Measurements from ENCODE around the gene C1orf21. TPM values are rescaled to one million over a fixed set of nuclear protein-coding genes. Genes with fewer than 3 reads are reported as not detected.

The C1orf21 gene
- total and polyA plus RNA-seq, 2 of the 4 experiments (the other 2 are of a cell fraction) = 6.4 to 9.9 TPM

DNA sequence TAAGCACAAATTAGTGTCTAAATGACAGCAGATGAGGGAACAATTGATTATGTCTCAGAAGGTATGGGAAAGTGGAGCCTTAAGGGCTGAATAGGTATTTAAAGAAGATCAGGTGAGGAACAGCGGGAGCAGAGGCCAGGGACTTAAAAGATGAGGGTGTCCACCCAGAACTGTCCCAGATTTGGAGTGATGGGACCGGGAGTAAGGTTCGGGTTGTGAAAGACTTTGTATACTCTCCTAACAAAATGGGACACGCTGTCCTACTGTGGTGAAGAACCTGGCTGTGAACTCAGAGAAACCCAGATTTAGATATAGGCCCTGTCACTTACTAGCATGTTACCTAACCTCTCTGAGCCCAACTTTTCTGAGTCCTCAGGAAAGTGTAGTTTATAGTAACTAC is 140.6 kb downstream of the C1orf21 start:
- no CpG with 5 or more reads among the region's 4 CpGs for WGBS, 2 experiments (ENCODE audit: extremely low coverage in 2 of 2, insufficient read length in 1 of 2)
- no peaks in the 10 kb centered on the region for H3K9me1 ChIP-seq (ENCODE audit: insufficient read depth, low read length)
- dilution Hi-C loops (cut with HindIII; ENCODE audit: low sequenced_read_pairs, unreplicated experiment) = no loop called here
- H3K79me1 ChIP-seq (ENCODE audit: low read depth in 1 of 2, low read length in 2 of 2) = no peaks in the 10 kb centered on the region
- no peaks in the 10 kb centered on the region for H4K20me1 ChIP-seq (ENCODE audit: insufficient read depth, low read length)
- no peak overlapping the region for H4K5ac ChIP-seq (ENCODE audit: low read depth, low read length)
- no peak overlapping the region for H2AK9ac ChIP-seq (replicated peaks; ENCODE audit: low read depth, low read length, poor library complexity)
- H3K4ac ChIP-seq (ENCODE audit: low read depth, low read length) = no peak overlapping the region
- no peak overlapping the region for H3K27ac ChIP-seq (ENCODE audit: insufficient read depth, low read length)
- intact Hi-C loops (cut with micrococcal nuclease) = no loop called here
- no peak overlapping the region for H3K56ac ChIP-seq (ENCODE audit: extremely low read depth, insufficient read depth, low read length)
- H2BK5ac ChIP-seq (ENCODE audit: low read depth, low read length, poor library complexity, severe bottlenecking) = no peak overlapping the region
- no peak overlapping the region for H2BK15ac ChIP-seq (ENCODE audit: low read depth, low read length)
- H3K14ac ChIP-seq (replicated peaks; ENCODE audit: low read depth, low read length) = no peak overlapping the region
- no peak overlapping the region for H3K18ac ChIP-seq (ENCODE audit: low read depth, low read length)
- no peak for DNase-seq
- ATAC-seq (ENCODE audit: low read depth) = no peak
- no peak overlapping the region for H3K9ac ChIP-seq (ENCODE audit: low read depth, low read length)
- CTCF ChIA-PET = no interaction called here
- no peak overlapping the region for H4K91ac ChIP-seq (ENCODE audit: insufficient read depth, low read depth, low read length)
- POLR2A ChIA-PET (ENCODE audit: unreplicated experiment) = no interaction called here
- no peak for TF ChIP-seq FOS (IDR thresholded peaks at IDR 0.05; ENCODE audit: low read depth, low read length)
- TF ChIP-seq, protein P1, sequence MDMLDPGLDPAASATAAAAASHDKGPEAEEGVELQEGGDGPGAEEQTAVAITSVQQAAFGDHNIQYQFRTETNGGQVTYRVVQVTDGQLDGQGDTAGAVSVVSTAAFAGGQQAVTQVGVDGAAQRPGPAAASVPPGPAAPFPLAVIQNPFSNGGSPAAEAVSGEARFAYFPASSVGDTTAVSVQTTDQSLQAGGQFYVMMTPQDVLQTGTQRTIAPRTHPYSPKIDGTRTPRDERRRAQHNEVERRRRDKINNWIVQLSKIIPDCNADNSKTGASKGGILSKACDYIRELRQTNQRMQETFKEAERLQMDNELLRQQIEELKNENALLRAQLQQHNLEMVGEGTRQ (IDR thresholded peaks at IDR 0.05; ENCODE audit: low read depth, low read length) = no peak
- no peak for TF ChIP-seq SMC3 (IDR thresholded peaks at IDR 0.05; ENCODE audit: low read depth, low read length)
- TF ChIP-seq RCOR1 (IDR thresholded peaks at IDR 0.05; ENCODE audit: insufficient replicate concordance, low read length) = no peak
- no peak for TF ChIP-seq POLR2A (IDR thresholded peaks at IDR 0.05; ENCODE audit: low read depth, low read length)
- TF ChIP-seq RAD21 (IDR thresholded peaks at IDR 0.05; ENCODE audit: low read length) = no peak
- no peak for TF ChIP-seq NFE2L2 (IDR thresholded peaks at IDR 0.05; ENCODE audit: low read depth, low read length)
- TF ChIP-seq MXI1 (IDR thresholded peaks at IDR 0.05; ENCODE audit: borderline replicate concordance, low read depth, low read length) = no peak
- no peaks in the 10 kb centered on the region for H3K4me1 ChIP-seq (ENCODE audit: control insufficient read depth, insufficient read depth, low read length)
- H3K9me3 ChIP-seq (ENCODE audit: control insufficient read depth, insufficient read depth, low read length) = no peaks in the 10 kb centered on the region
- H2AFZ ChIP-seq (replicated peaks; ENCODE audit: low read length, poor library complexity) = no peak overlapping the region
- no peak overlapping the region for H2BK120ac ChIP-seq (ENCODE audit: low read depth, low read length)
- in situ Hi-C loops (cut with MboI; ENCODE audit: low sequenced_read_pairs) = no loop called here
- no peak overlapping the region for H2AK5ac ChIP-seq (ENCODE audit: low read depth, low read length)
- H3K4me2 ChIP-seq (ENCODE audit: low read depth, low read length) = no peak overlapping the region
- H3K36me3 ChIP-seq (ENCODE audit: control insufficient read depth, insufficient read depth, low read length) = no peaks in the 10 kb centered on the region
- no peak overlapping the region for H2BK20ac ChIP-seq (ENCODE audit: low read depth, low read length)
- H4K8ac ChIP-seq (ENCODE audit: low read depth in 2 of 2, low read length in 2 of 2) = no peak overlapping the region
- H3K23ac ChIP-seq (ENCODE audit: low read depth, low read length) = no peak overlapping the region
- BruUV-seq (replicated peaks) = no TSS peak
- H3K4me3 ChIP-seq (ENCODE audit: insufficient read depth, low read depth, low read length) = no peak overlapping the region
- no peaks in the 10 kb centered on the region for H3K27me3 ChIP-seq (ENCODE audit: control insufficient read depth, insufficient read depth, low read length)
